Stomach (tissue), 4 donors: Measurements from ENCODE around the gene C1orf226.
"Not testable (repeated sequence)": the region's sequence is repeated elsewhere in the genome, so short reads cannot be mapped to it uniquely, and the experiment has no call there.

Experiments
- CTCF ChIP-seq, 7 experiments: fragments of 450-650 bp in 4 of 7; fragments of 200-600 bp in 3 of 7; sonication (generic) in 3 of 7; IDR thresholded peaks; one replicate each; pipeline ENCODE4 v1.5.1; 2016 to 2019; ENCODE audit warnings: antibody characterized with exemption in 7 of 7, control low read depth in 2 of 7, mild to moderate bottlenecking in 1 of 7
- EP300 ChIP-seq: sonication (generic); formaldehyde crosslinking; IDR thresholded peaks from one replicate; pipeline ENCODE4 v1.6.1; 2017; ENCODE audit warnings: antibody characterized with exemption
- POLR2A ChIP-seq, 4 donors: fragments of 450-650 bp; IDR thresholded peaks; one replicate each; pipeline ENCODE4 v1.6.1; 2016; ENCODE audit warnings: antibody characterized with exemption in 4 of 4, control low read depth in 2 of 4, mild to moderate bottlenecking in 1 of 4, moderate library complexity in 1 of 4

DNA sequence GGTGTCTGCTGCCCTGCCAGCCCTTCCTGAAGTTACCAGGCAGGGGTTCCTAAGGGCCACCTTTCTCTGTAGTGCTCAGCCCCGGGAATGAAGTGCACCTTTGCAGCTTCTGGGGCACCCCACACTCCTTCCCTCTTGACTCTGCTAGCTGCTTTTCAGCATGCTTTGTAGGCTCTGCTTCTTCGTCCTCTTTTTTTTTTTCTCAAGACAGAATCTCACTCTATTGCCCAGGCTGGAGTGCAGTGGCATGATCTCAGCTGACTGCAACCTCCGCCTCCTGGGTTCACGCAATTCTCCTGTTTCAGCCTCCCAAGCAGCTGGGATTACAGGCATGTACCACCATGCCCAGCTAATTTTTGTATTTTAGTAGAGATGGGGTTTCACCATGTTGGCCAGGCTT lies 29.7 kb upstream of the C1orf226 start:
- TF ChIP-seq POLR2A (IDR thresholded peaks at IDR 0.05); CTCF (IDR thresholded peaks at IDR 0.05); EP300: not testable (repeated sequence)
